Cardiac muscle cell (in vitro differentiated cells and primary cell): ENCODE data around the gene ACOX3. TPM values are rescaled to one million over a fixed set of nuclear protein-coding genes. Genes with fewer than 3 reads are reported as not detected.

ENCODE experiments used
- DNase-seq, 2 donors: peaks; one replicate each; pipeline versions ENCODE4 v3.0.0 to v3.0.0-alpha.2; 2010 to 2017; ENCODE audit warnings: low read depth in 1 of 2, low spot score in 1 of 2
- H3K27ac ChIP-seq: fragments of 200-600 bp; sonication (generic); 2 replicates; pipeline ENCODE4 v1.5.1; 2016
- H3K27me3 ChIP-seq: fragments of 200-600 bp; sonication (generic); 2 replicates; pipeline ENCODE4 v1.6.0; 2016; ENCODE audit warnings: control low read depth
- H3K36me3 ChIP-seq: fragments of 200-600 bp; sonication (generic); 2 replicates; pipeline ENCODE4 v1.5.1; 2016; ENCODE audit warnings: control low read depth
- H3K4me1 ChIP-seq: fragments of 200-600 bp; sonication (generic); 2 replicates; pipeline ENCODE4 v1.8.1; 2017; ENCODE audit warnings: low read depth, mild to moderate bottlenecking, mixed run types
- H3K4me3 ChIP-seq: fragments of 200-600 bp; sonication (generic); 2 replicates; pipeline ENCODE4 v1.5.1; 2016; ENCODE audit warnings: mild to moderate bottlenecking
- H3K9me3 ChIP-seq: fragments of 200-600 bp; sonication (generic); 2 replicates; pipeline ENCODE4 v1.5.1; 2017; ENCODE audit warnings: low read depth, mild to moderate bottlenecking, control low read depth
- polyA plus RNA-seq: library from polyadenylated mRNA; unstranded; fragments of >200 nt; fragmentation: Nextera tagmentation; extraction: Ambion mirVana; gene quantifications from 2 replicates; pipeline ENCODE4 v1.2.1, GENCODE V29; 2016
- total RNA-seq: library from RNA; depleted of rRNA; stranded (reverse); fragments of >200 nt; gene quantifications from 2 replicates; pipeline ENCODE4 v1.2.3, GENCODE V29; 2016
- TF ChIP-seq, protein P1 (sequence below): IDR thresholded peaks from 2 replicates; pipeline ENCODE4 v1.5.1; 2012; ENCODE audit warnings: low read depth, mild to moderate bottlenecking, low read length

ACOX3 gene
- total and polyA plus RNA-seq, 2 experiments from 2014 or later = 19.1 to 38.7 TPM

DNA sequence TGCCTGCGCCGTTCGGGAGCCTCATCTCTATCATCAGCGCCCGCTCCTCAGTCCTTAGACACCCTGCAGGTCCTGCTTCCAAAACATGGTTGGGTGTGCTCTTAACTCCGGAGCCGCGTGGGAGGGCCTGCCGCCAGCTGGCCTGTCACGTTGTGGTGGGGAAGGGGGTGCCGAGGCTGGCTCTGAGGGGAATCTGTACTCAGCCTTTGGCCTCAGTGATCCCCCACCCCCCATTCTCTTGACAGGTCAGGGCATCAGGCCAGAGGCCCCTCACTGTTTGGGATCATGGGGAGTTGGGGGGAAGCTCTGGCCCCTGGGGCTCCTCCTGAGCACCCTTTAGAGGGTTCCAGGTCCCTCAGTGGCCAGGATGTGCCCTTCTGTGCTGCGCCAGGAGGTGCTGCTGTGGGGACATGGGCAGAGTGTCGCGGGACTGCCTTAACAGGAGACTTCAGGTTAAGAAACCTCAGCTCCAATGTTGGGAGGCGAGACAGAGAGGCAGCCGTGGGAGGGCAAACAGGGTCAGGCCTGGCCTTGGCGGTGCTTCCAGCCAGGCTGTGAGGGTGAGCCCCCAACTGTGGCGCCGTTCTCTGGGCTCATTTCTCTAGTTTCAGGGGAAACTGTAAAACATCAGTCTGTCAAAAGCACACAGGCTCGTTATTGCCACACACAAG is 33.5 kb upstream of the ACOX3 start:
- Histone ChIP-seq H3K4me1 (no peaks in the 10 kb centered on the region), H3K9me3 (no peaks in the 10 kb centered on the region), H3K27me3 (no peaks in the 10 kb centered on the region), H3K4me3 (no peak overlapping the region), H3K27ac (no peak overlapping the region), H3K36me3 (peaks cover 8% of the 10 kb centered on the region)
- peak in 1 of 2 donors; percentile 11 for DNase-seq
- TF ChIP-seq, protein P1, sequence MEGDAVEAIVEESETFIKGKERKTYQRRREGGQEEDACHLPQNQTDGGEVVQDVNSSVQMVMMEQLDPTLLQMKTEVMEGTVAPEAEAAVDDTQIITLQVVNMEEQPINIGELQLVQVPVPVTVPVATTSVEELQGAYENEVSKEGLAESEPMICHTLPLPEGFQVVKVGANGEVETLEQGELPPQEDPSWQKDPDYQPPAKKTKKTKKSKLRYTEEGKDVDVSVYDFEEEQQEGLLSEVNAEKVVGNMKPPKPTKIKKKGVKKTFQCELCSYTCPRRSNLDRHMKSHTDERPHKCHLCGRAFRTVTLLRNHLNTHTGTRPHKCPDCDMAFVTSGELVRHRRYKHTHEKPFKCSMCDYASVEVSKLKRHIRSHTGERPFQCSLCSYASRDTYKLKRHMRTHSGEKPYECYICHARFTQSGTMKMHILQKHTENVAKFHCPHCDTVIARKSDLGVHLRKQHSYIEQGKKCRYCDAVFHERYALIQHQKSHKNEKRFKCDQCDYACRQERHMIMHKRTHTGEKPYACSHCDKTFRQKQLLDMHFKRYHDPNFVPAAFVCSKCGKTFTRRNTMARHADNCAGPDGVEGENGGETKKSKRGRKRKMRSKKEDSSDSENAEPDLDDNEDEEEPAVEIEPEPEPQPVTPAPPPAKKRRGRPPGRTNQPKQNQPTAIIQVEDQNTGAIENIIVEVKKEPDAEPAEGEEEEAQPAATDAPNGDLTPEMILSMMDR = no peak

DNA sequence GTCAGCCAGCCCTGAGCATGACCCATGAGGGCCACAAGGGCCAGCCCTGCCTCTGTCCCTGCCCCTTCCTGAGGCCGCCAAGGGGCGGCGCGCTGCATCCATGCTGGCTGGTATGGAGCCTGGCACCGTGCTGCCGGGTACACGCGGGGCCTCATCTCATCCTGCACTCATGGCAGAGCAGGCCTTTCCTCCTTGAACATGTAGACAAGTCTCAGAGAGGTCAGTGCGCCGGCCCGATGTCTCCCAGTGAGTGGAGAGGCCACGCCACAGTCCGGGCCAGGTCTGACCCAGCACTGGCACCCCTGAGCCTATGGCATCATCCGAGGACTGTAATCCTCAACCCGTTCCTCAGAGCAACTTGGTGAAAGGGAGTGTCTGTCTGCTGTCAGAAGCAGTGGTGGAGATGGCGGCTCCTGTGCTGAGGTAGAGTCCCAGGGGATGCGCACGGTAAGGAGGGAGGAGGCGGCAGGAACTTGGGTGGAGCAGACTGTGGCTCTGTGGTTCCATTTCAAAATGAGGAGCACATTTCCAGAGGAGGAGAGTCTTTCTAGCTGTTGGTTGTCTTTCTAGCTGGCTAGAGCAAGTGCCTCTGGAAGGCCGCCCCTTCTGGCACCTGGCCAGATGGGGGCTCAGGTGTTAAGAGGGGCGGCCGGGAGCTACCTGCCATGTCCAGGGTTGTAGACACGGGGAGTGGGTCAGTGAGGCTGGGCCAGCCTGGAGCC is 32.8 kb upstream of the ACOX3 start:
- Histone ChIP-seq H3K4me3 (no peak overlapping the region), H3K36me3 (peaks cover 11% of the 10 kb centered on the region), H3K4me1 (no peaks in the 10 kb centered on the region), H3K27me3 (no peaks in the 10 kb centered on the region), H3K27ac (peak overlapping the region; percentile 33), H3K9me3 (no peaks in the 10 kb centered on the region)
- no peak for DNase-seq
- TF ChIP-seq, protein P1 = peak; percentile 28

DNA sequence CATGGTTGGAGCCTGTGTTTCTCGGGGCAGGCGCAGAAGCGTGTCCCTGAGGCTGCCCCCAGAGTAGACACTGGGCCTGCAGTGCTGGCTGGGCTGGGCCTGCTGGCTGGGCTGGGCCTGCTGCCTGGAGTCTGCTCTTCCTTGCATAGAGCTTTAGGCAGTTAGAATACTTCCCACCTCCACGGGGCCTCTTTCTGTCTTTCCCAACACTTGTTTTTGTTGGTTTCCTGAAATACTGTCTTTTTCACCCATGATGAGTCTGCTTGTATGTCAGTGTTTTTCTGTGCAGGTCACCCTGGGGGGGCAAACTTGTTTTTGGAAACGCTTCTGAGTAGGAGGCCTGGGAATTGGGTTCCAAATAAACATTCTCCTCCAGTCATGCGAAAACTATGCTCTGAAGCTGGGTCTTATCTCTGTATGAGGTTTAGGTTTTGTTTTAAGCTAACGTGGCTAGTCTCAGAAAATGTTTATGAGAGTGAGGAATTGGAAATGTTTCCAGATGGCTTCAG is 32.2 kb upstream of the ACOX3 start:
- Histone ChIP-seq H3K27me3 (no peaks in the 10 kb centered on the region), H3K36me3 (peaks cover 16% of the 10 kb centered on the region), H3K27ac (peak overlapping the region; percentile 33), H3K4me3 (no peak overlapping the region), H3K9me3 (no peaks in the 10 kb centered on the region), H3K4me1 (no peaks in the 10 kb centered on the region)
- DNase-seq = peak in 1 of 2 donors; percentile 97
- TF ChIP-seq, protein P1 = no peak

DNA sequence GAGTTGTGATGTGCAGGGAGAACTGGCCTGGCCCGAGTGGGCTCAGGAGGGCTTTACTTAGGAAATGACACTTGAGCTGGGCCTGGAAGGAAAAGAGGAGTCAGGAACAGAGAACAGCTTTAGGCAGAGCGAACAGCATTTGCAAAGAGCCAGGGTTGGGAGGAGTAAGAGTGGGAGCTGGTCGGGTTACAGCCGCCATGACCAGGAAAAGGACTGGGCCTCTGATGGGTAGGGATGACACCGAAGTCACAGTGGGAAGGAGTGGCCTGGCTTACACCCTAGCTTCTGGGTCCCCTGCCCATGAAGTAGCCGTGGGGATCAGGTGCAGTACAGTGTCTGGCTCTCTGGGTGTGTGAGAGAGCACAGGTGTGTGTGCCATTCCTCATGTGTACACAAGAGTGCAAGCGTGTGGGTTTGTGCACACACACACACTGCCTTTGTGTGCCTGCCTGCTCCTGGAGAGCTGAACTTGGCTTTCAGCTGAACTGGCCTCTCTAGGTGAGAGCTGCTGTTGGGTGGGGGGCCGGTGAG is 31.7 kb upstream of the ACOX3 start:
- Histone ChIP-seq H3K27ac (peak overlapping the region; percentile 33), H3K9me3 (no peaks in the 10 kb centered on the region), H3K27me3 (no peaks in the 10 kb centered on the region), H3K4me1 (no peaks in the 10 kb centered on the region), H3K36me3 (peaks cover 16% of the 10 kb centered on the region), H3K4me3 (no peak overlapping the region)
- TF ChIP-seq, protein P1 = no peak
- no peak for DNase-seq

DNA sequence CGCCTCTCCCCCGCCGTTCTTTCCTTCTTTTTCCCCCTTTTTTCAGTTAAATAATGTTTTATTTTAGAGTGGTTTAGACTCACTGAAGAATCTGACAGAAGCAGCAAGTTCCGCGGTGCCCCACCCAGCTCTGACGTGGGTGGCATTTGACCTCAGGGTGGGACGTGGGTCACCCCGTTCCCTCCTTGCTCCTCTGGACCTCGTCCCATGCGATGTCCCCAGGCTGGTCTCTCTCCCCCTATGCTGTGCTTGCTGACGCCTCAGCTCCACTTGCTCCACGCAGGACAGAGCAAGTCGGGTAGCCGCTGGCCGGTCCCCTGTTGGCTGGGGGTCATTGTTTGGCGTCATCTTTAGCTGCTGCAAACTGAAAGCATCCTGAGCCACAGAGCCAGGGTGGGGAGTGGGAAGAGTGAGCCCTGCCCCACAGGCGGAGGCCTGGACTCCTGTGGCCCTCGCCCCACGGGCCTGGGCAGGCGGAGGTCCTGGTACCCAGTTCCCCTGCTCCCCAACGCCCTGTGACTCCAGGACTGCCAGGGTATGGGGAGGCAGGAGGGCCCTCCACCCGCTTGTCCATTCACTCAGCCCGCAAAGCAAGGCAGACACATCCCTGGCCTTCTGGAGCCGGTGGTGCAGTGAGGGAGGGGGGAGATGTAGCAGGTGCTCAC is 30.8 kb upstream of the ACOX3 start:
- DNase-seq = no peak
- no peaks in the 10 kb centered on the region for H3K27me3 ChIP-seq
- TF ChIP-seq, protein P1 = no peak
- no peaks in the 10 kb centered on the region for H3K4me1 ChIP-seq
- no peak overlapping the region for H3K27ac ChIP-seq
- H3K4me3 ChIP-seq = no peak overlapping the region
- peaks cover 14% of the 10 kb centered on the region for H3K36me3 ChIP-seq
- no peaks in the 10 kb centered on the region for H3K9me3 ChIP-seq
